NCI-H460 (cell line): Measurements from ENCODE around the gene HLA-DQA1. TPM values are rescaled to one million over a fixed set of nuclear protein-coding genes. Genes with fewer than 3 reads are reported as not detected.

ENCODE experiments used
- total RNA-seq: library from RNA; depleted of rRNA; stranded (reverse); fragments of >200 nt; shearing (Covaris generic); gene quantifications from 2 replicates; pipeline ENCODE4 v1.2.3, GENCODE V29; 2014; rRNA removed

The HLA-DQA1 gene
- total RNA-seq, 1 experiment from 2014 or later, result not detected

Other genes with a start within 250 kb of the HLA-DQA1 start
- gene BTNL2, start 230.2 kb upstream of the HLA-DQA1 start, total RNA-seq, result not detected in 2 replicates
- 0.12 TPM in 1 of 2 replicates, not detected in the other for gene HLA-DRA, start 197.5 kb upstream of the HLA-DQA1 start, total RNA-seq
- gene HLA-DRB5, start 107.1 kb upstream of the HLA-DQA1 start, total RNA-seq, result 0.20 TPM in 1 of 2 replicates, not detected in the other
- 0.42 and 1.4 TPM in 2 replicates for gene HLA-DRB1, start 47.6 kb upstream of the HLA-DQA1 start, total RNA-seq
- gene HLA-DQB1, start 29.3 kb downstream of the HLA-DQA1 start, total RNA-seq, result 0.17 TPM in 1 of 2 replicates, not detected in the other
- gene HLA-DQA2, start 104.0 kb downstream of the HLA-DQA1 start, total RNA-seq, result not detected in 2 replicates
- gene HLA-DQB2, start 126.1 kb downstream of the HLA-DQA1 start, total RNA-seq, result not detected in 2 replicates
- gene HLA-DOB, start 179.6 kb downstream of the HLA-DQA1 start, total RNA-seq, result 0.40 and 0.58 TPM in 2 replicates
- 29.8 and 30.7 TPM in 2 replicates for gene TAP2, start 201.3 kb downstream of the HLA-DQA1 start, total RNA-seq
- gene PSMB8, start 206.6 kb downstream of the HLA-DQA1 start, total RNA-seq, result 48.2 and 50.3 TPM in 2 replicates
- gene TAP1, start 216.3 kb downstream of the HLA-DQA1 start, total RNA-seq, result 49.3 and 49.4 TPM in 2 replicates
- gene PSMB9, start 216.8 kb downstream of the HLA-DQA1 start, total RNA-seq, result 20.3 and 21.4 TPM in 2 replicates